GM21528 (cell line): ENCODE data around the gene USP17L25.
"Not testable (repeated sequence)": the region's sequence is repeated elsewhere in the genome, so short reads cannot be mapped to it uniquely, and the experiment has no call there.

Source experiments
- ATAC-seq: cut with Tn5 transposase; IDR thresholded peaks from one replicate; pipeline ENCODE4 v1.9.1; 2021; ENCODE audit warnings: mild to moderate bottlenecking, moderate library complexity; ENCODE audit not compliant: unreplicated experiment, low FRiP score

Gene USP17L25

GRCh38 chr4:9329611-9330010, at the start of gene USP17L25:
TSS of gene USP17L25 (plus strand) at chr4:9329911. CDS start at chr4:9329911, 0 bp downstream.
- not testable (repeated sequence) for ATAC-seq

GRCh38 chr4:9324191-9324590, 5.5 kb upstream of the USP17L25 start:
- not testable (repeated sequence) for ATAC-seq

- not testable (repeated sequence) for ATAC-seq
Observed at GRCh38 chr4:9324865-9325264, 4.8 kb upstream of the USP17L25 start, which contains the start of gene USP17L24. TSS of gene USP17L24 (plus strand) at chr4:9325165. CDS start at chr4:9325165, 0 bp downstream.

- ATAC-seq = not testable (repeated sequence)
Observed at GRCh38 chr4:9334358-9334757, 4.6 kb downstream of the USP17L25 start, which contains the start of gene USP17L26. TSS of gene USP17L26 (plus strand) at chr4:9334658. CDS start at chr4:9334658, 0 bp downstream.

GRCh38 chr4:9339103-9339502, 9.4 kb downstream of the USP17L25 start, which contains the start of gene USP17L5:
TSS of gene USP17L5 (plus strand) at chr4:9339403. CDS start at chr4:9339403, 0 bp downstream.
- not testable (repeated sequence) for ATAC-seq

- ATAC-seq = not testable (repeated sequence)
Observed at GRCh38 chr4:9343848-9344247, 14.1 kb downstream of the USP17L25 start, which contains the start of gene USP17L27. TSS of gene USP17L27 (plus strand) at chr4:9344148. CDS start at chr4:9344148, 0 bp downstream.

- ATAC-seq = not testable (repeated sequence)
Observed at GRCh38 chr4:9348593-9348992, 18.9 kb downstream of the USP17L25 start, which contains the start of gene USP17L28. TSS of gene USP17L28 (plus strand) at chr4:9348893. CDS start at chr4:9348893, 0 bp downstream.

GRCh38 chr4:9350866-9351265, 21.2 kb downstream of the USP17L25 start:
- ATAC-seq = not testable (repeated sequence)

- ATAC-seq = not testable (repeated sequence)
Observed at GRCh38 chr4:9353338-9353737, 23.6 kb downstream of the USP17L25 start, which contains the start of gene USP17L29. TSS of gene USP17L29 (plus strand) at chr4:9353638. CDS start at chr4:9353638, 0 bp downstream.

GRCh38 chr4:9362829-9363228, 33.1 kb downstream of the USP17L25 start, which contains the start of gene USP17L30:
TSS of gene USP17L30 (plus strand) at chr4:9363129. CDS start at chr4:9363129, 0 bp downstream.
- not testable (repeated sequence) for ATAC-seq

GRCh38 chr4:9379881-9380280, 50.2 kb downstream of the USP17L25 start:
- ATAC-seq = not testable (repeated sequence)
